Naive thymus-derived CD4-positive, alpha-beta T cell (primary cell): ENCODE measurements around the gene HOXA5. TPM values are rescaled to one million over a fixed set of nuclear protein-coding genes. Genes with fewer than 3 reads are reported as not detected.

Source experiments
- ATAC-seq: fragments of 150-1000 bp; cut with Tn5 transposase; 2 replicates; pipeline ENCODE4 v1.10.0; 2021; ENCODE audit warnings: mild to moderate bottlenecking, moderate library complexity
- CTCF ChIA-PET: fragments of 350-600 bp; sonication (Branson Sonifier 250); formaldehyde crosslinking; loops from one replicate; lab custom pipeline; 2021; ENCODE audit warnings: antibody characterized with exemption; lab: Charles Lee
- POLR2A ChIA-PET: fragments of 350-600 bp; sonication (Branson Sonifier 250); formaldehyde crosslinking; loops from one replicate; lab custom pipeline; 2021; ENCODE audit warnings: antibody characterized with exemption, inconsistent platforms; lab: Charles Lee
- DNase-seq, 9 donors: peaks; one replicate each; pipeline versions ENCODE4 v3.0.0 to v3.0.0-alpha.2; 2020 to 2022; ENCODE audit warnings: mixed read lengths in 1 of 9
- H3K27ac ChIP-seq: one replicate; pipeline ENCODE4 v1.7.0; 2013; ENCODE audit warnings: mild to moderate bottlenecking, low read depth, low read length, moderate library complexity
- H3K27me3 ChIP-seq, 2 donors: one replicate each; pipeline ENCODE4 v1.7.0; 2013; ENCODE audit warnings: low read length in 2 of 2, mild to moderate bottlenecking in 2 of 2, moderate library complexity in 2 of 2; ENCODE audit not compliant: control insufficient read depth in 2 of 2, insufficient read depth in 2 of 2
- H3K36me3 ChIP-seq, 3 experiments: 1 replicate in 2 of 3; 2 replicates in 1 of 3; pipeline ENCODE4 v1.7.0; 2013; ENCODE audit warnings: low read length in 3 of 3, mild to moderate bottlenecking in 3 of 3, moderate library complexity in 1 of 3; ENCODE audit not compliant: insufficient read depth in 3 of 3, control insufficient read depth in 2 of 3
- H3K4me1 ChIP-seq, 2 donors: one replicate each; pipeline ENCODE4 v1.7.0; 2013; ENCODE audit warnings: low read length in 2 of 2, mild to moderate bottlenecking in 2 of 2, moderate library complexity in 1 of 2; ENCODE audit not compliant: control insufficient read depth in 2 of 2, insufficient read depth in 2 of 2
- H3K4me3 ChIP-seq: 2 replicates; pipeline ENCODE4 v1.7.0; 2013; ENCODE audit warnings: mild to moderate bottlenecking, low read length
- H3K9me3 ChIP-seq, 3 experiments: 1 replicate in 2 of 3; 2 replicates in 1 of 3; pipeline ENCODE4 v1.7.0; 2013; ENCODE audit warnings: low read length in 3 of 3; ENCODE audit not compliant: control insufficient read depth in 2 of 3
- H3K27ac Mint-ChIP-seq, 9 donors: one replicate each; pipeline ENCODE4 v1.8.0; 2020 to 2022; ENCODE audit warnings: mixed read lengths in 9 of 9, mild to moderate bottlenecking in 8 of 9, moderate library complexity in 5 of 9, inconsistent platforms in 2 of 9
- H3K27me3 Mint-ChIP-seq, 5 donors: one replicate each; pipeline ENCODE4 v1.8.0; 2021 to 2022; ENCODE audit warnings: mixed read lengths in 5 of 5, mild to moderate bottlenecking in 1 of 5
- H3K36me3 Mint-ChIP-seq, 5 donors: one replicate each; pipeline ENCODE4 v1.8.0; 2020 to 2022; ENCODE audit warnings: mixed read lengths in 5 of 5, mild to moderate bottlenecking in 3 of 5, inconsistent platforms in 1 of 5
- H3K4me1 Mint-ChIP-seq, 7 donors: one replicate each; pipeline ENCODE4 v1.8.0; 2020 to 2022; ENCODE audit warnings: mixed read lengths in 7 of 7, mild to moderate bottlenecking in 3 of 7, inconsistent platforms in 1 of 7
- H3K4me3 Mint-ChIP-seq, 10 donors: one replicate each; pipeline ENCODE4 v1.8.0; 2020 to 2022; ENCODE audit warnings: mild to moderate bottlenecking in 10 of 10, mixed read lengths in 10 of 10, moderate library complexity in 6 of 10, inconsistent platforms in 2 of 10
- H3K9me3 Mint-ChIP-seq, 11 donors: one replicate each; pipeline ENCODE4 v1.8.0; 2020 to 2022; ENCODE audit warnings: mixed read lengths in 11 of 11, mild to moderate bottlenecking in 4 of 11, inconsistent platforms in 1 of 11, moderate library complexity in 1 of 11
- intact Hi-C, 2 donors: fragments of 100-400 bp; cut with micrococcal nuclease; formaldehyde crosslinking; loops; one replicate each; pipeline ENCODE4 v1.15.1; 2023
- polyA plus RNA-seq, 2 donors: library from polyadenylated mRNA; unstranded; fragments of 300-500 nt; fragmentation: Illumina TruSeq; gene quantifications; one replicate each; pipeline ENCODE4 v1.2.3, GENCODE V29; 2021
- total RNA-seq, 6 experiments: library from RNA in 5 of 6; stranded (reverse) in 5 of 6; gene quantifications; 1 replicate in 5 of 6; 2 replicates in 1 of 6; pipeline ENCODE4 v1.2.3 and lab custom pipeline; 2021 to 2026

HOXA5 gene
- total and polyA plus RNA-seq, 7 experiments from 2014 or later = 0.88 to 2.2 TPM; not detected in 5

DNA sequence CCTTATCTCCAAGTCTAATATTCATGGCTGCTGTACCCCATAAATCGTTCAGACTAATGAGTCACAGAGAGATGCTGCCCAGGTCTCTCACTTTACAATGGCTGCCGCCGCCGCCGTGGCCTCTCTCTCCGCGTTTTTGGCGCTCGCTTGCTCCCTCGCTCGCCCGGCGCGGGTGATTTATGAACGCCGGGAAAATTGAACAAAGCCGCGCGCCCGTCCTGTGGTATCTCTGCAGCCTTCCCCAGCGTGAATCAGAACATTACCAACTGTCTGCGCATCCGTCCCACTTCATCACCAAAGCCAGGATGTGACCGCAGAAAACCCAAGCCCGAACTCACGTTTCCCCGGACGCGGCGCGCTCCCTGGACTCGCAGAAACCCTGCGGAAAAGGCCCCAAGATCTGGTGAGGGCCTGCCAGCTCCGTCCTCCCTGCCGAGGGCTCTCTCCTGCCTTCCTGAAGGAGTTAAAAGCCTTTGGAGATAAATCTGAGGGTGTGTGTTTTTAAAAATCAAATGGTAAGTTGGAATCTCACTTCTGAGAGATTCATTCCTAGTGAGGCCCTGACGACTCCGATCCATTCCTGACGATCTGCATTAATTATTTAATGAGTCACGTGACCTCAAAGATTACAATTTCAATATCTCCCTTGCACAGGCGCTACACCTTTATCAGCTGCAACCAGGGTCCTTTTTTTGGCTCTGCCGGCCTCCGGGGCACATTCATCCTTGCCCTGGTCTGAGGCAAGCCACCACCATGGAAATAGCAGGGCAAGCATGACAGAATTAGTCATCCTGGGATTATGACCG is 19.2 kb downstream of the HOXA5 start:
- Mint-ChIP-seq H3K27me3 (peaks cover 30 to 53% (median 35%) of the 10 kb centered on the region in 5 donors), H3K4me1 (peaks cover 0 to 2% (median 0%) of the 10 kb centered on the region in 7 donors), H3K27ac (no peak overlapping the region), H3K9me3 (no peaks in the 10 kb centered on the region), H3K36me3 (no peaks in the 10 kb centered on the region), H3K4me3 (no peak overlapping the region)
- ATAC-seq (no peak), DNase-seq (no peak)
- Histone ChIP-seq H3K27me3 (no peaks in the 10 kb centered on the region), H3K9me3 (no peaks in the 10 kb centered on the region), H3K36me3 (no peaks in the 10 kb centered on the region), H3K4me1 (no peaks in the 10 kb centered on the region), H3K4me3 (no peak overlapping the region), H3K27ac (no peak overlapping the region)
- ChIA-PET POLR2A (no interaction called here), CTCF (no interaction called here)
- intact Hi-C loops = no loop called here

DNA sequence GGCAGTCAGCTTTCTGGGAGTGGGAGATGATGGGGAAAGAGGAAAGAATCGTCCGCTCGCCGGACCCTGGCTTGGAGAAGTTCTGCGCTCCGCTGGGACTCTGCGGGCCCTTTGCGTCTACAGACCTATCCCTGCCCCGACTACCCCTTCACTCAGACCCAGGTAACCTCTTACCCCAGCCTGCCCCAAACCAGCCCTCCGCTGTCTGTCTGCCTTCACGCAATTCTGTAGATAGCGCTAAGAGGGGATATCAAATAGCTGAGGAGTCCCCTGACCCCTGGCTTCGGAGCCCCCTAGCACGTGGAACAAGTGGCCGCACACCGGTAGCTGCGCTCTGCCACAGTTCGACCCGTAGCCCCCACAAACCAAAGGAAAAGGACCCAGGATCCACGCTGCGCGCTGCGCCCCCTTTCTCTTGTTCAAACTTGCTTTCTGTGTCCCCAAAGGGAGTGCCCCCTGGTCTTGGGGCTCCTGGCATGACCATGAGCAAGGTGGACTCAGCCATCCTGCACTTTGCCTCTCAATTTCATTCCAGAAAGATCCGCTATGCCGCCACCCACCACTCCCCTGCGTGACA is 19.9 kb downstream of the HOXA5 start:
- H3K27me3 Mint-ChIP-seq = peaks cover 28 to 45% (median 29%) of the 10 kb centered on the region in 5 donors
- no peaks in the 10 kb centered on the region for H3K9me3 ChIP-seq
- H3K9me3 Mint-ChIP-seq = no peaks in the 10 kb centered on the region
- CTCF ChIA-PET = no interaction called here
- ATAC-seq (no peak), DNase-seq (no peak)
- POLR2A ChIA-PET = no interaction called here
- no peaks in the 10 kb centered on the region for H3K4me1 ChIP-seq
- peaks cover 0 to 1% (median 0%) of the 10 kb centered on the region in 7 donors for H3K4me1 Mint-ChIP-seq
- no peak overlapping the region for H3K27ac ChIP-seq
- no peak overlapping the region for H3K4me3 ChIP-seq
- H3K4me3 Mint-ChIP-seq = no peak overlapping the region
- intact Hi-C loops = no loop called here
- H3K27me3 ChIP-seq = no peaks in the 10 kb centered on the region
- H3K36me3 ChIP-seq = no peaks in the 10 kb centered on the region
- no peak overlapping the region for H3K27ac Mint-ChIP-seq
- H3K36me3 Mint-ChIP-seq = no peaks in the 10 kb centered on the region

GRCh38 chr7:27123007-27123476 is 20.4 kb downstream of the HOXA5 start:
- H3K36me3 ChIP-seq = no peaks in the 10 kb centered on the region
- H3K9me3 ChIP-seq = no peaks in the 10 kb centered on the region
- no peak overlapping the region for H3K4me3 Mint-ChIP-seq
- no peaks in the 10 kb centered on the region for H3K4me1 Mint-ChIP-seq
- no peak overlapping the region for H3K27ac Mint-ChIP-seq
- DNase-seq = no peak
- H3K36me3 Mint-ChIP-seq = no peaks in the 10 kb centered on the region
- CTCF ChIA-PET = no interaction called here
- no peaks in the 10 kb centered on the region for H3K9me3 Mint-ChIP-seq
- peaks cover 25 to 43% (median 29%) of the 10 kb centered on the region in 5 donors for H3K27me3 Mint-ChIP-seq
- no peaks in the 10 kb centered on the region for H3K4me1 ChIP-seq
- intact Hi-C loops = no loop called here
- no peak for ATAC-seq
- POLR2A ChIA-PET = no interaction called here
- H3K27me3 ChIP-seq = no peaks in the 10 kb centered on the region
- H3K4me3 ChIP-seq = no peak overlapping the region
- H3K27ac ChIP-seq = no peak overlapping the region

GRCh38 chr7:27122077-27122910 is 21.2 kb downstream of the HOXA5 start:
- Mint-ChIP-seq H3K27ac (no peak overlapping the region), H3K4me3 (no peak overlapping the region), H3K27me3 (peaks cover 19 to 41% (median 32%) of the 10 kb centered on the region in 5 donors), H3K36me3 (no peaks in the 10 kb centered on the region), H3K4me1 (no peaks in the 10 kb centered on the region), H3K9me3 (no peaks in the 10 kb centered on the region)
- H3K9me3 ChIP-seq = no peaks in the 10 kb centered on the region
- no peak for DNase-seq
- ChIA-PET POLR2A (no interaction called here), CTCF (no interaction called here)
- no peak overlapping the region for H3K27ac ChIP-seq
- no peaks in the 10 kb centered on the region for H3K4me1 ChIP-seq
- H3K27me3 ChIP-seq = no peaks in the 10 kb centered on the region
- no peak overlapping the region for H3K4me3 ChIP-seq
- H3K36me3 ChIP-seq = no peaks in the 10 kb centered on the region
- ATAC-seq = no peak
- intact Hi-C loops = no loop called here

DNA sequence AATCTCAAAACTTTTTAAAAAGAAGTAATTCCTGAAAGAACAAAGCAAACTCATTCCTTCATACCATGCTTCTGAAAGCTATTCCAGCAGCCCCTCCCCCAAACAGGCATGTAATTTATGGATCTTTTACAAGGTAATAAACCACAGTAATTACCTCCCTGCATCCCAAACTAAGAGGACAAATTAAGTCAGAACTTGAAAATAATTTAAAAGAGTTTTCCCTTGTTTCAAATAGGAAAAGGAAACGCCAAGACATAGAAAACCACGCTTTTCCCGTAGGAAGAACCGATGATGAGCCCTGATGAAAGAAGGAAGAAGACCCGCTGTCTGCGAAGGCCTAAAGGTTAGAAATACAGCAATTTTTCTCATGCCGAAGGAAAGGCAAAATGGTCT is 21.8 kb downstream of the HOXA5 start:
- Mint-ChIP-seq H3K4me1 (no peaks in the 10 kb centered on the region), H3K36me3 (no peaks in the 10 kb centered on the region), H3K4me3 (no peak overlapping the region), H3K27me3 (peaks cover 14 to 39% (median 26%) of the 10 kb centered on the region in 5 donors), H3K9me3 (no peaks in the 10 kb centered on the region), H3K27ac (no peak overlapping the region)
- DNase-seq (no peak), ATAC-seq (no peak)
- H3K27ac ChIP-seq = no peak overlapping the region
- no peaks in the 10 kb centered on the region for H3K36me3 ChIP-seq
- no peaks in the 10 kb centered on the region for H3K9me3 ChIP-seq
- no peaks in the 10 kb centered on the region for H3K27me3 ChIP-seq
- H3K4me1 ChIP-seq = no peaks in the 10 kb centered on the region
- POLR2A ChIA-PET = no interaction called here
- intact Hi-C loops = no loop called here
- H3K4me3 ChIP-seq = no peak overlapping the region
- CTCF ChIA-PET = no interaction called here

- intact Hi-C loops = no loop called here
- H3K4me1 ChIP-seq = no peaks in the 10 kb centered on the region
- Mint-ChIP-seq H3K4me3 (no peak overlapping the region), H3K9me3 (no peaks in the 10 kb centered on the region), H3K27ac (no peak overlapping the region), H3K36me3 (no peaks in the 10 kb centered on the region), H3K4me1 (no peaks in the 10 kb centered on the region), H3K27me3 (peaks cover 1 to 21% (median 14%) of the 10 kb centered on the region in 5 donors)
- no peak for DNase-seq
- H3K27me3 ChIP-seq = no peaks in the 10 kb centered on the region
- no peak overlapping the region for H3K27ac ChIP-seq
- ChIA-PET POLR2A (no interaction called here), CTCF (no interaction called here)
- ATAC-seq = no peak
- H3K9me3 ChIP-seq = no peaks in the 10 kb centered on the region
- no peak overlapping the region for H3K4me3 ChIP-seq
- H3K36me3 ChIP-seq = no peaks in the 10 kb centered on the region
Measured at GRCh38 chr7:27119412-27119911, 24.0 kb downstream of the HOXA5 start.
